Activated B cell treated with CpG ODN at 0.5 μM for 24 hours (primary cell): ENCODE measurements around the gene KCNA5. TPM values are rescaled to one million over a fixed set of nuclear protein-coding genes. Genes with fewer than 3 reads are reported as not detected.

Experiments used
- ATAC-seq: fragments of 200-7000 bp; cut with Tn5 transposase; one replicate; pipeline ENCODE4 v1.10.0; 2021; ENCODE audit warnings: low read depth, mild to moderate bottlenecking, moderate library complexity
- CTCF ChIA-PET: fragments of 350-600 bp; sonication (Branson Sonifier 250); formaldehyde crosslinking; loops from one replicate; lab custom pipeline; 2021; ENCODE audit warnings: antibody characterized with exemption; lab: Charles Lee
- POLR2A ChIA-PET: fragments of 350-600 bp; sonication (Branson Sonifier 250); formaldehyde crosslinking; loops from one replicate; lab custom pipeline; 2021; ENCODE audit warnings: antibody characterized with exemption; lab: Charles Lee
- DNase-seq: peaks from one replicate; pipeline ENCODE4 v3.0.0; 2022
- H3K27ac Mint-ChIP-seq: one replicate; pipeline ENCODE4 v1.8.0; 2020; ENCODE audit warnings: mixed read lengths
- H3K27me3 Mint-ChIP-seq: one replicate; pipeline ENCODE4 v1.8.0; 2021; ENCODE audit warnings: mixed read lengths
- H3K36me3 Mint-ChIP-seq: one replicate; pipeline ENCODE4 v1.8.0; 2021; ENCODE audit warnings: low read depth, mixed read lengths
- H3K4me1 Mint-ChIP-seq: one replicate; pipeline ENCODE4 v1.8.0; 2021; ENCODE audit warnings: mixed read lengths
- H3K4me3 Mint-ChIP-seq: one replicate; pipeline ENCODE4 v1.8.0; 2020; ENCODE audit warnings: mild to moderate bottlenecking, mixed read lengths
- H3K9me3 Mint-ChIP-seq: one replicate; pipeline ENCODE4 v1.8.0; 2020; ENCODE audit warnings: mixed read lengths
- CTCF ChIP-seq: fragments of 200-600 bp; IDR thresholded peaks from one replicate; pipeline ENCODE4 v1.8.0; 2022; ENCODE audit warnings: antibody characterized with exemption, mild to moderate bottlenecking
- intact Hi-C: fragments of 100-400 bp; cut with micrococcal nuclease; formaldehyde crosslinking; loops from one replicate; pipeline ENCODE4 v1.15.1; 2024
- total RNA-seq: library from RNA; stranded (reverse); gene quantifications from 2 replicates; pipeline ENCODE4 v1.2.3, GENCODE V29; 2022

KCNA5 gene
- total RNA-seq, 1 donor from 2014 or later: 0.42 TPM

GRCh38 chr12:5052348-5052747 lies 8.7 kb downstream of the KCNA5 start:
- intact Hi-C loops: no loop called here
- CTCF ChIA-PET: interaction anchor here (1.4 kb wide), 1 partner anchor 30 kb away, joined by 3 read pairs; no protein-coding TSS in a partner anchor
- Mint-ChIP-seq H3K9me3 (no peaks in the 10 kb centered on the region), H3K4me1 (peaks cover 63% of the 10 kb centered on the region), H3K27ac (no peak overlapping the region), H3K27me3 (peaks cover 3% of the 10 kb centered on the region), H3K4me3 (peak overlapping the region; percentile 44), H3K36me3 (no peaks in the 10 kb centered on the region)
- no peak for TF ChIP-seq CTCF
- DNase-seq (no peak), ATAC-seq (no peak)
- POLR2A ChIA-PET: no interaction called here

GRCh38 chr12:5059358-5059757 lies 15.7 kb downstream of the KCNA5 start:
- DNase-seq (no peak), ATAC-seq (no peak)
- no peak for TF ChIP-seq CTCF
- H3K27ac Mint-ChIP-seq: no peak overlapping the region
- ChIA-PET CTCF (interaction anchor here (0.6 kb wide), 1 partner anchor 91 kb away, joined by 3 read pairs; no protein-coding TSS in a partner anchor), POLR2A (interaction anchor here (1.3 kb wide), 1 partner anchor 9 kb away, joined by 4 read pairs; no protein-coding TSS in a partner anchor)
- intact Hi-C loops: no loop called here
- H3K36me3 Mint-ChIP-seq: no peaks in the 10 kb centered on the region
- H3K4me1 Mint-ChIP-seq: no peaks in the 10 kb centered on the region
- no peak overlapping the region for H3K4me3 Mint-ChIP-seq
- peaks cover 3% of the 10 kb centered on the region for H3K27me3 Mint-ChIP-seq
- no peaks in the 10 kb centered on the region for H3K9me3 Mint-ChIP-seq

- peaks cover 3% of the 10 kb centered on the region for H3K27me3 Mint-ChIP-seq
- no peaks in the 10 kb centered on the region for H3K4me1 Mint-ChIP-seq
- no peak overlapping the region for H3K27ac Mint-ChIP-seq
- ChIA-PET CTCF (interaction anchor here (1.1 kb wide), 1 partner anchor 24 kb away, joined by 3 read pairs; no protein-coding TSS in a partner anchor), POLR2A (interaction anchor here (0.6 kb wide), 1 partner anchor 12 kb away, joined by 3 read pairs; no protein-coding TSS in a partner anchor)
- intact Hi-C loops: no loop called here
- H3K9me3 Mint-ChIP-seq: no peaks in the 10 kb centered on the region
- no peak for ATAC-seq
- no peaks in the 10 kb centered on the region for H3K36me3 Mint-ChIP-seq
- H3K4me3 Mint-ChIP-seq: no peak overlapping the region
- no peak for TF ChIP-seq CTCF
- DNase-seq: no peak
Observed at GRCh38 chr12:5060958-5061357, 17.3 kb downstream of the KCNA5 start.

GRCh38 chr12:5063149-5063548 lies 19.5 kb downstream of the KCNA5 start:
- Mint-ChIP-seq H3K4me3 (no peak overlapping the region), H3K27ac (no peak overlapping the region), H3K9me3 (no peaks in the 10 kb centered on the region), H3K36me3 (no peaks in the 10 kb centered on the region), H3K4me1 (no peaks in the 10 kb centered on the region), H3K27me3 (no peaks in the 10 kb centered on the region)
- intact Hi-C loops: no loop called here
- ATAC-seq (no peak), DNase-seq (no peak)
- CTCF ChIA-PET: interaction anchor here (1.3 kb wide), 1 partner anchor 40 kb away, joined by 3 read pairs; no protein-coding TSS in a partner anchor
- POLR2A ChIA-PET: no interaction called here
- no peak for TF ChIP-seq CTCF

GRCh38 chr12:5064913-5065490 lies 21.3 kb downstream of the KCNA5 start:
- ATAC-seq (no peak), DNase-seq (no peak)
- Mint-ChIP-seq H3K27ac (no peak overlapping the region), H3K9me3 (no peaks in the 10 kb centered on the region), H3K4me1 (no peaks in the 10 kb centered on the region), H3K27me3 (no peaks in the 10 kb centered on the region), H3K4me3 (no peak overlapping the region), H3K36me3 (no peaks in the 10 kb centered on the region)
- CTCF ChIA-PET: interaction anchor here (1.7 kb wide), 1 partner anchor 43 kb away, joined by 3 read pairs; no protein-coding TSS in a partner anchor
- POLR2A ChIA-PET: no interaction called here
- TF ChIP-seq CTCF: no peak
- intact Hi-C loops: no loop called here
